IgD-negative memory B cell (primary cell): Measurements from ENCODE around the gene POU4F2. TPM values are rescaled to one million over a fixed set of nuclear protein-coding genes. Genes with fewer than 3 reads are reported as not detected.

Experiments
- H3K27ac Mint-ChIP-seq, 3 donors: one replicate each; pipeline ENCODE4 v1.8.0; 2020 to 2022; ENCODE audit warnings: mild to moderate bottlenecking in 3 of 3, mixed read lengths in 3 of 3, moderate library complexity in 1 of 3
- H3K27me3 Mint-ChIP-seq: one replicate; pipeline ENCODE4 v1.8.0; 2021; ENCODE audit warnings: mixed read lengths
- H3K36me3 Mint-ChIP-seq: one replicate; pipeline ENCODE4 v1.8.0; 2020; ENCODE audit warnings: mild to moderate bottlenecking, mixed read lengths
- H3K4me1 Mint-ChIP-seq, 3 donors: one replicate each; pipeline ENCODE4 v1.8.0; 2020 to 2022; ENCODE audit warnings: mixed read lengths in 3 of 3, mild to moderate bottlenecking in 1 of 3
- H3K4me3 Mint-ChIP-seq, 4 donors: one replicate each; pipeline ENCODE4 v1.8.0; 2020 to 2022; ENCODE audit warnings: mild to moderate bottlenecking in 4 of 4, mixed read lengths in 4 of 4, moderate library complexity in 3 of 4
- H3K9me3 Mint-ChIP-seq, 3 donors: one replicate each; pipeline ENCODE4 v1.8.0; 2020 to 2021; ENCODE audit warnings: mixed read lengths in 3 of 3, mild to moderate bottlenecking in 1 of 3
- polyA plus RNA-seq: library from polyadenylated mRNA; unstranded; fragments of 300-500 nt; fragmentation: Illumina TruSeq; gene quantifications from one replicate; pipeline ENCODE4 v1.2.3, GENCODE V29; 2021

Gene POU4F2, protein sequence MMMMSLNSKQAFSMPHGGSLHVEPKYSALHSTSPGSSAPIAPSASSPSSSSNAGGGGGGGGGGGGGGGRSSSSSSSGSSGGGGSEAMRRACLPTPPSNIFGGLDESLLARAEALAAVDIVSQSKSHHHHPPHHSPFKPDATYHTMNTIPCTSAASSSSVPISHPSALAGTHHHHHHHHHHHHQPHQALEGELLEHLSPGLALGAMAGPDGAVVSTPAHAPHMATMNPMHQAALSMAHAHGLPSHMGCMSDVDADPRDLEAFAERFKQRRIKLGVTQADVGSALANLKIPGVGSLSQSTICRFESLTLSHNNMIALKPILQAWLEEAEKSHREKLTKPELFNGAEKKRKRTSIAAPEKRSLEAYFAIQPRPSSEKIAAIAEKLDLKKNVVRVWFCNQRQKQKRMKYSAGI
- polyA plus RNA-seq: not detected

DNA sequence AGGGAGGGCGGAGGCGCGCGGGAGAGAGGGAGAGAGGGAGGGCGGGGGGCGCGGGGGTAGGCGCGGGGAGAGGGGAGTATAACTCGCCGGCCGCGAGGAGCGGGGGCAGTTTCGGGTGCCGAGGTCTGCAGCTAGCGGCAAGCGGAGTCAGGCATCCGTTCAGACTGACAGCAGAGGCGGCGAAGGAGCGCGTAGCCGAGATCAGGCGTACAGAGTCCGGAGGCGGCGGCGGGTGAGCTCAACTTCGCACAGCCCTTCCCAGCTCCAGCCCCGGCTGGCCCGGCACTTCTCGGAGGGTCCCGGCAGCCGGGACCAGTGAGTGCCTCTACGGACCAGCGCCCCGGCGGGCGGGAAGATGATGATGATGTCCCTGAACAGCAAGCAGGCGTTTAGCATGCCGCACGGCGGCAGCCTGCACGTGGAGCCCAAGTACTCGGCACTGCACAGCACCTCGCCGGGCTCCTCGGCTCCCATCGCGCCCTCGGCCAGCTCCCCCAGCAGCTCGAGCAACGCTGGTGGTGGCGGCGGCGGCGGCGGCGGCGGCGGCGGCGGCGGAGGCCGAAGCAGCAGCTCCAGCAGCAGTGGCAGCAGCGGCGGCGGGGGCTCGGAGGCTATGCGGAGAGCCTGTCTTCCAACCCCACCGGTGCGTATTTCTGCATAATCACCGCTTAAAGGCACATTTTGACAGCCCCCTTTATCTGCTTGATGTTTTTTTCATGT, at the start of gene POU4F2:
Gene POU4F2, plus strand, starts transcription at position 108 of the 720 bp plus-strand sequence. Its CDS starts 248 bp downstream, at position 356.
- H3K36me3 Mint-ChIP-seq: no peaks in the 10 kb centered on the region
- peaks cover 3 to 5% (median 3%) of the 10 kb centered on the region in 3 donors for H3K4me1 Mint-ChIP-seq
- peak within 1 kb of the TSS in 2 of 4 donors; percentile 13 to 86 for H3K4me3 Mint-ChIP-seq
- peaks cover 58% of the 10 kb centered on the region for H3K27me3 Mint-ChIP-seq
- peak within 1 kb of the TSS in 1 of 3 donors; percentile 47 for H3K27ac Mint-ChIP-seq
- H3K9me3 Mint-ChIP-seq: no peaks in the 10 kb centered on the region

DNA sequence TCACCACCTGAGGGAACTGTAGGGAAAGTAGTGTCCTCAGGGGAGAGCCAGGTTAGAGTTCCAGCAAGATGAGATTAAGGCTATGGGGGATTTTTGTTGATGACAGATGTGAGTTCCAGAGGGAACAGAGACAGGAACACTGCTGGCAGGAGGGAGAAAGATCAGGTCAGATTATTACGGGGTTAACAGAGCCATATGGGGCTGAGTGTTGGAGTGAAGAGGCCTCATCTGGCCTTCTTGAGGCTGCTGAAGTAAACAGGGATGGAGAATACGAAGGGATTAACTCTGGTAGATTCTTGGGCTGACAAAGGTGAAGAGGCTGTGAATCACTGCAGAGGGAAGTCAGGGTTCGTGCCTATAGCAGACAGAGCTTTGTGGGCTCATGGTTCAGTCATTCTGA, 47.9 kb upstream of the POU4F2 start:
- Mint-ChIP-seq H3K4me1 (no peaks in the 10 kb centered on the region), H3K9me3 (peaks cover 3 to 10% (median 4%) of the 10 kb centered on the region in 3 donors), H3K4me3 (no peak overlapping the region), H3K27ac (no peak overlapping the region), H3K36me3 (no peaks in the 10 kb centered on the region), H3K27me3 (no peaks in the 10 kb centered on the region)

DNA sequence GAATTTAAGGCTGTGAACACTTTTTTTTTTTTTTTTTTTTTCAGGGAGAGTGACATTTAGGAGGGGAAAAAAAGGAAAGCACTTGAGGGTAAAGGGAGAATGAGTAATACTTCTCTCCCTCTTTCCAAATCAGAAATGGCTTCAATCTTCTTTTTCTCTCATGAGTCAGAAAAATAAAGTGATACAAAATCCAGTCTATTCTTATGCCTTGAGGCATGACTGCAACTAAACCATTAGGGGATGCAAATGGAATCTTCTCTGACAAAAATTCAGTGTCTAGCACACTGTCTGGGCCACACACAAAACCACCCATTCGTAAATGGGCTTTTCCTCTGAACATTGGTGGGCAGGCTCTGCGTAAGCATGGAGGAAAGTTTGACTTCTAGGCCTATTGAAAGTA, 46.7 kb upstream of the POU4F2 start:
- no peaks in the 10 kb centered on the region for H3K27me3 Mint-ChIP-seq
- no peak overlapping the region for H3K27ac Mint-ChIP-seq
- peaks cover 5 to 10% (median 8%) of the 10 kb centered on the region in 3 donors for H3K9me3 Mint-ChIP-seq
- H3K4me1 Mint-ChIP-seq: no peaks in the 10 kb centered on the region
- no peaks in the 10 kb centered on the region for H3K36me3 Mint-ChIP-seq
- H3K4me3 Mint-ChIP-seq: no peak overlapping the region

DNA sequence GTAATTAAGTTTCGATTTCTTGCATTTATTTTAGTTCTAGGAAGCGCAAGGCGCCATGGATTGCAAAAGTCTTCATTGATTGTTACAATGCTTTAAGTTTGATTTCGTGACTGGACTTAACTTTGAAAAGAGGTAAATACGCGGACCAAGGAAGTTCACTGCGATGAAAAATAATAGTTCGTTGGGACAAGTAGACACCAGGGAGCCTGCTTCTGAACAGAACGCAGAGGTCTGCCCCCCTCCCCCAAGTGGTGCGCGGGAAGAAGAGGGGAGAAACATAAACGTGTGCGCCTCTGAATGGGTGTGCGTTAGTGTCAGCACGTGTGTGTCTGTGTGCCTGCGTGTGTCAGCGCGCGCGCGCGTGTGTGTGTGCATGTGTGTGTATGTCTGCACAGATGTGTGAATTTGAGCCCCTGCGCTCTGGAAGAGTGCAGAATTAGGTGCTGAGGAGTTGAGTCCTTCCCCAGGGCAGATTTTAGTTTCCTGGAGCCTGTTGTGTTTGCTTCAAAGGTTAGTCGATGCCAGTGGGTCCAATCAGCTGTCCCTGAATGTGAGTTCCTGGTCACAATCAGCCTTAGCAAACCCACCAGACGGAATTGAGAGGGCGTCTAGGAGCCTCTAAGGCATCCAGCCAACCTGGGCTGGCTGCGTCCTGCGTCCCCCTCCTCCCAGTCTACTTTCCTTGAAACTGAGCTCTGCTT, 5.8 kb upstream of the POU4F2 start:
- peaks cover 0 to 4% (median 0%) of the 10 kb centered on the region in 3 donors for H3K9me3 Mint-ChIP-seq
- peak overlapping the region in 1 of 3 donors; percentile 27 for H3K27ac Mint-ChIP-seq
- peaks cover 55% of the 10 kb centered on the region for H3K27me3 Mint-ChIP-seq
- H3K4me1 Mint-ChIP-seq: no peaks in the 10 kb centered on the region
- H3K36me3 Mint-ChIP-seq: no peaks in the 10 kb centered on the region
- H3K4me3 Mint-ChIP-seq: no peak overlapping the region

DNA sequence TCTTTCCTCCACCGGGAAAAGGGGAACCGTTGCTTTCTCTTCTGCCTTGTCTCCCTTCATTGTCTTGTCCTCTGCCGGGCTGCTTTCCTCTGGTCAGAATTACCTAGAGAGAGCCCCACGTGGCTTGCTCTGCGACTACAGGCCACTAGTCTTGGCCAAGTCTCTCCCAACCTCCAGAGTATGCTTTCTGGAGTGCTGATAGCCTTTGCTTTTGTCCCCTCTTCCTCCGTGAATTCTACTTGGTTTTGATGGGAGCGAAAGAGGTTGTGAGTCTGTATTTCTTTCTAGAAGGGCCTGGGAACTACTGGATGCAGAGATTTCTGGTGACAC, 5.3 kb upstream of the POU4F2 start:
- Mint-ChIP-seq H3K27me3 (peaks cover 58% of the 10 kb centered on the region), H3K4me3 (no peak overlapping the region), H3K9me3 (peaks cover 0 to 4% (median 0%) of the 10 kb centered on the region in 3 donors), H3K27ac (no peak overlapping the region), H3K36me3 (no peaks in the 10 kb centered on the region), H3K4me1 (no peaks in the 10 kb centered on the region)

DNA sequence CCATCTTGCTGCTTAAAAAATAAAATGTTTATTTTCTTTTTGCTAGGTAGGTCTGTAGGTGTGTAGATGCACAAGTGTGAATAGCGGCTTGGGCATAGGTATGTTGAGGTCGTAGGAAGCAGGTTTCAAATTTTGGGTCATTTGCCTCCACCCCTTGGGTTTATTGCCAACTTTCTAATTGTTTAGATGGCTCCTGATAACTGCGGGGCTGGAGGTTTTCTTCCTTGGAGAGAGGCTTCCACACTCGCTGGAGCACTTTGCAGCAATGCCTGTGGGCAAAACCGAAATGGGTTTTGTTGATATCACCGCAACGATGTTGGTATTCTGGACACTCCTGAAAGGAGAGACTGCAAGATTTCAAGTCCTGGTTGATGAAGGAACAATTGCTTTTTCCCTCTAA, 3.9 kb upstream of the POU4F2 start:
- Mint-ChIP-seq H3K4me3 (no peak overlapping the region), H3K9me3 (peaks cover 0 to 4% (median 0%) of the 10 kb centered on the region in 3 donors), H3K27ac (no peak overlapping the region), H3K36me3 (no peaks in the 10 kb centered on the region), H3K4me1 (peaks cover 0 to 3% (median 3%) of the 10 kb centered on the region in 3 donors), H3K27me3 (peaks cover 64% of the 10 kb centered on the region)

DNA sequence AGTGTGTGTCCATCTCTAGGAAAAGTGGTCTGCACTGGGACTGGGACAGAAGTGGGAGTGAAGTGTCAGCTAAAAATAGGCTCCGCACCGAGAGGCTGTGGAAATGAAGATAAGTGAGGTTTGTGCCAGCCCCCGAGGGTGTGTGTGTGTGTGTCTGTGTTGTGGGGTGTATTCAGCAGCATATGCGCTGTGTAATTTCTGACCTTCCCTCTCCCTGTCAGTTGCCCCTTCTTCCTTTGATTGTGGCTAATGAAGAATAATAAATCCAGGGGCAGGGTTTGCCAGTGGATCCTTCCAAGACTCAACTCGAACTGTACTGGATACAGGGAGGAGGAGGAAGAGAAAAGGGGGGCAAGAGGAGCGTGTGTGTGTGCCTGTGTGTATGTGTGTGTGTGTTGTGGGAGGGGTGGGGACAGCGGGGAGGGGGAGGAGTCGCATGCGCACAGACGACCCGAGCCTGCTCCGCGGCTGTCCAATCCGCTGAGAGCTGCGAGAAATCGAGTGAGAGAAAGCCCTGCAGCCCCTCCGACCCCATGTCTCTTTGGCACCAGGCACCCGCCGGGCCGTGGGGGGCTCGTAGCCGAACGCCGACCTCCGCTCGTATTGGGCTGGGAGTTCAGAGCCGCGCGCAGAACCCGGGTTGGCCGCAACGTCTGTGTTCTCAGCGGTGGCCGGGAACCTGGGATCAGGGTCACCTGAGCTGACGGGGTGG, 916 bp upstream of the POU4F2 start:
- no peaks in the 10 kb centered on the region for H3K36me3 Mint-ChIP-seq
- H3K27ac Mint-ChIP-seq: peak overlapping the region in 1 of 3 donors; percentile 47
- peaks cover 66% of the 10 kb centered on the region for H3K27me3 Mint-ChIP-seq
- H3K4me3 Mint-ChIP-seq: no peak overlapping the region
- H3K4me1 Mint-ChIP-seq: peaks cover 3 to 5% (median 3%) of the 10 kb centered on the region in 3 donors
- H3K9me3 Mint-ChIP-seq: peaks cover 0 to 4% (median 0%) of the 10 kb centered on the region in 3 donors

DNA sequence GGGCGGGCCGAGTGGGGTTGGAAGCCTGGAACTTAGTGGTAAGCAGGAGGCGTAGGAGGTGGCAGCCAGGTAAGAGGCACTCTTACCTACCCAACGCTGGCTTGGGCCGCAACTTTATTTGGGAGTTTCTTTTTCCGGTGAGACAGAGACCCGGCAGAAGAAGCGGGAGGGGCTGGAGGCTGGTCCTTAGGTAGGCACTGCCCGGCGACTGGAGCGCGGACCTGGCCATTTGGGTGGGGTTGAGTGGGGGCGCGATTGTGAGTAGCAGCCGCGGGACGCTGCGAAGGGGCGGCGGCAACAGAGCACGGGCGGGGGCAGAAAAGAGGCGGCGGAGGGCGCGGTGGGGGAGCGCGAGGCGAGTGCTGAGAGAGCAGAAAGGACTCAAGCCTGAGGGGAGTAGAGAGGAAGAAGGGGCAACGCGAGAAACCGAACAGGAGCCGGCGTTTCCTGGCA, 334 bp upstream of the POU4F2 start:
- H3K4me1 Mint-ChIP-seq: peaks cover 3 to 5% (median 3%) of the 10 kb centered on the region in 3 donors
- peaks cover 0 to 4% (median 0%) of the 10 kb centered on the region in 3 donors for H3K9me3 Mint-ChIP-seq
- peak overlapping the region in 1 of 3 donors; percentile 47 for H3K27ac Mint-ChIP-seq
- peaks cover 62% of the 10 kb centered on the region for H3K27me3 Mint-ChIP-seq
- H3K4me3 Mint-ChIP-seq: peak overlapping the region in 1 of 4 donors; percentile 13
- no peaks in the 10 kb centered on the region for H3K36me3 Mint-ChIP-seq

DNA sequence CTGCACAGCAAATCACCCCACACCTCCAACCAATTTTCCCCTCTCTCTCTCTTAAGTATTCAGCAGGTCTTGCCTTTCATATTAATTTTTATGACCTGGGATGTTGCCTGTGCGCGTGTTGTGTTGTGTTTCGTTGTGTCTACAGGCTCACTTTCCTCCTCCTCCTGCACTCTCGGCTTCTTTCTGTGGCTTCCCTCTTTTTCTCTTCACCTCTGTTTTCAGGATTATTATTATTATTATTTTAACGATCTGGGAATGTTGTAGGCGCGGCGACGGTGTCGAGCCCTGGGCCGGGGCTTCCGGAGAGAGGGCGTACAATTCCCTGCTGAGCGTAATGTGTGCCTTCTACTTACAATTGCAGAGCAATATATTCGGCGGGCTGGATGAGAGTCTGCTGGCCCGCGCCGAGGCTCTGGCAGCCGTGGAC, 826 bp downstream of the POU4F2 start:
- H3K27ac Mint-ChIP-seq: no peak overlapping the region
- H3K4me3 Mint-ChIP-seq: peak overlapping the region in 1 of 4 donors; percentile 86
- peaks cover 60% of the 10 kb centered on the region for H3K27me3 Mint-ChIP-seq
- no peaks in the 10 kb centered on the region for H3K36me3 Mint-ChIP-seq
- peaks cover 3 to 5% (median 3%) of the 10 kb centered on the region in 3 donors for H3K4me1 Mint-ChIP-seq
- H3K9me3 Mint-ChIP-seq: peaks cover 0 to 3% (median 0%) of the 10 kb centered on the region in 3 donors

DNA sequence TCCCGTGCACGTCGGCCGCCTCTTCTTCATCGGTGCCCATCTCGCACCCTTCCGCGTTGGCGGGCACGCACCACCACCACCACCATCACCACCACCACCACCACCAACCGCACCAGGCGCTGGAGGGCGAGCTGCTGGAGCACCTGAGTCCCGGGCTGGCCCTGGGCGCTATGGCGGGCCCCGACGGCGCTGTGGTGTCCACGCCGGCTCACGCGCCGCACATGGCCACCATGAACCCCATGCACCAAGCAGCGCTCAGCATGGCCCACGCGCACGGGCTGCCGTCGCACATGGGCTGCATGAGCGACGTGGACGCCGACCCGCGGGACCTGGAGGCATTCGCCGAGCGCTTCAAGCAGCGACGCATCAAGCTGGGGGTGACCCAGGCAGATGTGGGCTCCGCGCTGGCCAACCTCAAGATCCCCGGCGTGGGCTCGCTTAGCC, 1.4 kb downstream of the POU4F2 start:
- H3K9me3 Mint-ChIP-seq: peaks cover 0 to 8% (median 2%) of the 10 kb centered on the region in 3 donors
- H3K4me1 Mint-ChIP-seq: peaks cover 3 to 5% (median 3%) of the 10 kb centered on the region in 3 donors
- H3K4me3 Mint-ChIP-seq: peak overlapping the region in 1 of 4 donors; percentile 86
- peak overlapping the region in 1 of 3 donors; percentile 39 for H3K27ac Mint-ChIP-seq
- peaks cover 55% of the 10 kb centered on the region for H3K27me3 Mint-ChIP-seq
- H3K36me3 Mint-ChIP-seq: no peaks in the 10 kb centered on the region

DNA sequence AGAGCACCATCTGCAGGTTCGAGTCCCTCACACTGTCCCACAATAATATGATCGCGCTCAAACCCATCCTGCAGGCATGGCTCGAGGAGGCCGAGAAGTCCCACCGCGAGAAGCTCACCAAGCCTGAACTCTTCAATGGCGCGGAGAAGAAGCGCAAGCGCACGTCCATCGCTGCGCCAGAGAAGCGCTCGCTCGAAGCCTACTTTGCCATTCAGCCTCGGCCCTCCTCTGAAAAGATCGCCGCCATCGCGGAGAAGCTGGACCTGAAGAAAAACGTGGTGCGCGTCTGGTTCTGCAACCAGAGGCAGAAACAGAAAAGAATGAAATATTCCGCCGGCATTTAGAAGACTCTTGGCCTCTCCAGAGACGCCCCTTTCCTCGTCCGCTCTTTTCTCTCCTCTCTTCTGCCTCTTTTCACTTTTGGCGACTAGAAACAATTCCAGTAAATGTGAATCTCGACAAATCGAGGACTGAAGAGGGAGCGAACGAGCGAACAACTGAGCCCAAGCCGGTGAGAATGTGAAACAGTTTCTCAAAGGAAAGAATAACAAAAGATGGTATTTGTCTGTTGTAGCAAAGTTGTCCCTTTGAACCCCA, 1.9 kb downstream of the POU4F2 start:
- H3K4me3 Mint-ChIP-seq: peak overlapping the region in 1 of 4 donors; percentile 65
- peaks cover 52% of the 10 kb centered on the region for H3K27me3 Mint-ChIP-seq
- H3K4me1 Mint-ChIP-seq: peaks cover 3 to 5% (median 3%) of the 10 kb centered on the region in 3 donors
- H3K27ac Mint-ChIP-seq: peak overlapping the region in 1 of 3 donors; percentile 39
- peaks cover 0 to 8% (median 2%) of the 10 kb centered on the region in 3 donors for H3K9me3 Mint-ChIP-seq
- H3K36me3 Mint-ChIP-seq: no peaks in the 10 kb centered on the region

DNA sequence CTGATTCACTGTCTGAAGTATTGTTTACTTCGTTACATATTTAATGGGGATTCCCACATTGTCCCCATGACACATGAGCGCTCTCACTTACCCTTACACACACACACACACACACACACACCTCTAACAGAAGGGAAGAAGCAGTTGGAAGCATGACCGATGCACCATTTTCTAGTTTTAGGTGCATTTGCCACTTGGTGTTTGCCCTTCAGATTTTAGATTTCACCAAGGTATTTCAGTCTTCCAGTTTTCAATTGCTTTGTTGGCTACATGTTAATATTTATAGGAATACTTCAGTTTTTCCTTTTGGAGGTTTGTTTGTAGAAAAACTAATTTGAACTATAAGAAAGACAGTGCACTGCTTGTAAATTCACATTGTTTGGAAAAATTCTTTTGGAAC, 3.1 kb downstream of the POU4F2 start:
- Mint-ChIP-seq H3K27ac (no peak overlapping the region), H3K27me3 (peaks cover 54% of the 10 kb centered on the region), H3K4me1 (peaks cover 4 to 6% (median 5%) of the 10 kb centered on the region in 3 donors), H3K36me3 (no peaks in the 10 kb centered on the region), H3K9me3 (peaks cover 0 to 8% (median 2%) of the 10 kb centered on the region in 3 donors), H3K4me3 (no peak overlapping the region)

DNA sequence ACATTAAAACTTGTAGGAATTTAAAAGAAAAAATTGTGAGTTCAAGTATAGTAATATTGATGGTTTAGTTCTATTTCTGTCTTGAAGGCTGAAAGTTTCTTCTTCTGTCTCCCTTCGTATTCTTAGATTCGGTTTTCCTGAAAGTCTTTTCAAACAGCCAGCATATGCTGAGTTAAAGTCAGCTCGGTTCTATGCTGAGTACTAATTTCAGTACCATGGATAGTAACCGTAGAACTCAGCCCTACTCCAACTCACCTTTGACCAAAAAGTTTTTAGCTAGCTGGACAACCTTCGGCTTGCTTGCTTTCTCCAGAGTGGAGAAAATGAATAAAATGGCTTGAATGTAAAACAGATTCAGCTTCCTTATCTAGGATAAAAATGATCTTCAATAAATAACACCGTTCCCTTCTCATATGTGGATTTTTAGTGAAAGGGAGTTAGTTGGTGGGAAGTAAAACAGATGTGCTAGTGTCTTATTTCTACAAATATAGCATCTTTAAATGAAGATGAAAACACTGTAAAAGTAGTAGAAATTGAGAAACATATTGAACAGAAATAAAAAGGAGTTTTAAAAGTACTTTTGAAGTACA, 5.2 kb downstream of the POU4F2 start:
- Mint-ChIP-seq H3K27ac (no peak overlapping the region), H3K4me1 (peaks cover 5 to 6% (median 6%) of the 10 kb centered on the region in 3 donors), H3K4me3 (no peak overlapping the region), H3K27me3 (peaks cover 52% of the 10 kb centered on the region), H3K9me3 (peaks cover 0 to 8% (median 2%) of the 10 kb centered on the region in 3 donors), H3K36me3 (no peaks in the 10 kb centered on the region)
